ENCODE data around the gene PARD3.

DNA sequence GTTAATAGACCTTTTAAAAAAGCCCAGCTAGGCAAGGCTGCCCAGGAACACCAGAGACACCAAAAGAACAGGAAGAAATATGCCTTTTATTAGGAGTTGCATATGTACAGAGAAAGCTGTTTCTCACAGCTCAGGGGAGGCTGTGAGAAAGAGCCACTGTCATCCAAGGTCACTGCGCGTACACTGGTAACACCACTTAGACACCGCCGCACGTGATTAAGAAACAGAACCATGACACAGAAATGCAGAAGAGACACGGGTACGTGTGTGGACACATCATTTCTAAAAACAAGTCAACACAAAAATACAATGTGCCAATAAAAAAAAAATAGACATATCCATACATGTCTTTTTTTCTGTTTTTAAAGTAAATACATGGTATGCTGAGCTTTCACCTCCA is 705.6 kb downstream of the PARD3 start:
- no peak for TF ChIP-seq FOXM1 (IDR thresholded peaks at IDR 0.05; ENCODE audit: borderline replicate concordance)
- no peak for TF ChIP-seq ZNF384 (IDR thresholded peaks at IDR 0.05)
- TF ChIP-seq SUZ12 (IDR thresholded peaks at IDR 0.05): no peak
